Measurements from ENCODE around the gene SPTLC3.

Gene SPTLC3

GRCh38 chr20:13008761-13009681, at the start of gene SPTLC3:
Gene SPTLC3, plus strand, starts transcription at chr20:13008972. Its CDS starts 296 bp downstream, at chr20:13009268.
- H3K4me3 ChIP-seq (replicated peaks in 1 of 2; ENCODE audit: low read depth in 2 of 2, low read length in 2 of 2) = peak within 1 kb of the TSS; percentile 51 to 53
- TF ChIP-seq, protein P1, sequence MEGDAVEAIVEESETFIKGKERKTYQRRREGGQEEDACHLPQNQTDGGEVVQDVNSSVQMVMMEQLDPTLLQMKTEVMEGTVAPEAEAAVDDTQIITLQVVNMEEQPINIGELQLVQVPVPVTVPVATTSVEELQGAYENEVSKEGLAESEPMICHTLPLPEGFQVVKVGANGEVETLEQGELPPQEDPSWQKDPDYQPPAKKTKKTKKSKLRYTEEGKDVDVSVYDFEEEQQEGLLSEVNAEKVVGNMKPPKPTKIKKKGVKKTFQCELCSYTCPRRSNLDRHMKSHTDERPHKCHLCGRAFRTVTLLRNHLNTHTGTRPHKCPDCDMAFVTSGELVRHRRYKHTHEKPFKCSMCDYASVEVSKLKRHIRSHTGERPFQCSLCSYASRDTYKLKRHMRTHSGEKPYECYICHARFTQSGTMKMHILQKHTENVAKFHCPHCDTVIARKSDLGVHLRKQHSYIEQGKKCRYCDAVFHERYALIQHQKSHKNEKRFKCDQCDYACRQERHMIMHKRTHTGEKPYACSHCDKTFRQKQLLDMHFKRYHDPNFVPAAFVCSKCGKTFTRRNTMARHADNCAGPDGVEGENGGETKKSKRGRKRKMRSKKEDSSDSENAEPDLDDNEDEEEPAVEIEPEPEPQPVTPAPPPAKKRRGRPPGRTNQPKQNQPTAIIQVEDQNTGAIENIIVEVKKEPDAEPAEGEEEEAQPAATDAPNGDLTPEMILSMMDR (IDR thresholded peaks at IDR 0.05; ENCODE audit: low read depth, low read length) = peak; percentile 4
- DNase-seq (ENCODE audit: low read depth in 2 of 2) = peak; percentile 33 to 68

- DNase-seq (ENCODE audit: low read depth in 2 of 2) = peak in 1 of 2 donors; percentile 11
- H3K4me3 ChIP-seq (replicated peaks in 1 of 2; ENCODE audit: low read depth in 2 of 2, low read length in 2 of 2) = no peak overlapping the region
- TF ChIP-seq, protein P1 (IDR thresholded peaks at IDR 0.05; ENCODE audit: low read depth, low read length) = no peak
Measured at GRCh38 chr20:12961725-12962124, 47.0 kb upstream of the SPTLC3 start.

- no peak for DNase-seq (ENCODE audit: low read depth in 2 of 2)
- H3K4me3 ChIP-seq (replicated peaks in 1 of 2; ENCODE audit: low read depth in 2 of 2, low read length in 2 of 2) = no peak overlapping the region
- TF ChIP-seq, protein P1 (IDR thresholded peaks at IDR 0.05; ENCODE audit: low read depth, low read length) = no peak
Measured at GRCh38 chr20:12962895-12963294, 45.9 kb upstream of the SPTLC3 start.

GRCh38 chr20:12963416-12963815, 45.4 kb upstream of the SPTLC3 start:
- TF ChIP-seq, protein P1 (IDR thresholded peaks at IDR 0.05; ENCODE audit: low read depth, low read length) = no peak
- H3K4me3 ChIP-seq (replicated peaks in 1 of 2; ENCODE audit: low read depth in 2 of 2, low read length in 2 of 2) = no peak overlapping the region
- no peak for DNase-seq (ENCODE audit: low read depth in 2 of 2)

DNA sequence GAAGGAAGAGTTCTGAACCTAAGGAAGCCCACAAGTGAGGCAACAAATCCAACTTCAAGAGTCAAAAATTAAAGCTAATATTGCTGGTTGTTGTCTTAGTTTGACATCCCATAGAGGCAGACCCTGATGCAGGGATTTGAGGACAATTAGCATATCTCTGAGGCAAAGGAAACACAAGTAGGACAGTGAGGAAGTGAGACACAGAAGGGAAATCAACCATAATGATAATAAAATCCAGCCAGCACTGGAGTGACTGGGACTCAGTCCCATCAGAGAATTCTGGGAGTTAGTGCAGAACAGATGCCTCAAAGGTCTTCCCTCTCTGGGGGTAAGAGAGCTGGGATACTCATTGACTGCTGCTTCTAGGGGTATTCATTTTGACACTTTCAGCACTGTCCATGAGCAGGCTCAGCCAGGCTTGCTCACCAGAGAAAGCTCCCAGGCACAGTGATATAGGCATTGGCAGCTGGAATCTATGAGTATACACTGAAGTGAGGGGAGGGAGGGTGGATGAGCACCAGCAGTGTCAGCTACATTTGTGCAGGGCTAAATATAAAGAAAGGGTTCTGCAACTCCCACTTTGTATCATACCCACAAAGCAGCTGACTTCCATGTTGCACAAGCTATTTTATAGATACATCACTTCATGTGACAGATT, 43.4 kb upstream of the SPTLC3 start:
- H3K4me3 ChIP-seq (replicated peaks in 1 of 2; ENCODE audit: low read depth in 2 of 2, low read length in 2 of 2) = no peak overlapping the region
- DNase-seq (ENCODE audit: low read depth in 2 of 2) = no peak
- TF ChIP-seq, protein P1 (IDR thresholded peaks at IDR 0.05; ENCODE audit: low read depth, low read length) = no peak

- no peak for DNase-seq (ENCODE audit: low read depth in 2 of 2)
- TF ChIP-seq, protein P1 (IDR thresholded peaks at IDR 0.05; ENCODE audit: low read depth, low read length) = no peak
- H3K4me3 ChIP-seq (replicated peaks in 1 of 2; ENCODE audit: low read depth in 2 of 2, low read length in 2 of 2) = no peak overlapping the region
Measured at GRCh38 chr20:12965870-12966251, 42.9 kb upstream of the SPTLC3 start.

Data from cardiac fibroblast (primary cell).